Duodenal mucosa (tissue), 2 donors: Measurements from ENCODE around the gene TMEM250.

Experiments used
- H3K27ac ChIP-seq: one replicate; pipeline ENCODE4 v1.7.0; 2013; ENCODE audit warnings: low read depth, low read length
- H3K27me3 ChIP-seq, 2 donors: one replicate each; pipeline ENCODE4 v1.7.0; 2013; ENCODE audit warnings: low read length in 2 of 2, control low read depth in 1 of 2; ENCODE audit not compliant: insufficient read depth in 2 of 2, control insufficient read depth in 1 of 2
- H3K36me3 ChIP-seq, 2 donors: one replicate each; pipeline ENCODE4 v1.7.0; 2013; ENCODE audit warnings: low read length in 2 of 2, control low read depth in 1 of 2; ENCODE audit not compliant: insufficient read depth in 2 of 2, control insufficient read depth in 1 of 2
- H3K4me1 ChIP-seq, 2 donors: one replicate each; pipeline ENCODE4 v1.7.0; 2013; ENCODE audit warnings: low read length in 2 of 2, control low read depth in 1 of 2; ENCODE audit not compliant: insufficient read depth in 2 of 2, control insufficient read depth in 1 of 2
- H3K4me3 ChIP-seq, 2 donors: one replicate each; pipeline ENCODE4 v1.7.0; 2013; ENCODE audit warnings: low read length in 2 of 2, low read depth in 1 of 2
- H3K9ac ChIP-seq, 2 donors: one replicate each; pipeline ENCODE4 v1.7.0; 2013; ENCODE audit warnings: low read length in 2 of 2, low read depth in 1 of 2
- H3K9me3 ChIP-seq, 2 donors: one replicate each; pipeline ENCODE4 v1.7.0; 2013; ENCODE audit warnings: low read length in 2 of 2, control low read depth in 1 of 2; ENCODE audit not compliant: control insufficient read depth in 1 of 2

Gene TMEM250

DNA sequence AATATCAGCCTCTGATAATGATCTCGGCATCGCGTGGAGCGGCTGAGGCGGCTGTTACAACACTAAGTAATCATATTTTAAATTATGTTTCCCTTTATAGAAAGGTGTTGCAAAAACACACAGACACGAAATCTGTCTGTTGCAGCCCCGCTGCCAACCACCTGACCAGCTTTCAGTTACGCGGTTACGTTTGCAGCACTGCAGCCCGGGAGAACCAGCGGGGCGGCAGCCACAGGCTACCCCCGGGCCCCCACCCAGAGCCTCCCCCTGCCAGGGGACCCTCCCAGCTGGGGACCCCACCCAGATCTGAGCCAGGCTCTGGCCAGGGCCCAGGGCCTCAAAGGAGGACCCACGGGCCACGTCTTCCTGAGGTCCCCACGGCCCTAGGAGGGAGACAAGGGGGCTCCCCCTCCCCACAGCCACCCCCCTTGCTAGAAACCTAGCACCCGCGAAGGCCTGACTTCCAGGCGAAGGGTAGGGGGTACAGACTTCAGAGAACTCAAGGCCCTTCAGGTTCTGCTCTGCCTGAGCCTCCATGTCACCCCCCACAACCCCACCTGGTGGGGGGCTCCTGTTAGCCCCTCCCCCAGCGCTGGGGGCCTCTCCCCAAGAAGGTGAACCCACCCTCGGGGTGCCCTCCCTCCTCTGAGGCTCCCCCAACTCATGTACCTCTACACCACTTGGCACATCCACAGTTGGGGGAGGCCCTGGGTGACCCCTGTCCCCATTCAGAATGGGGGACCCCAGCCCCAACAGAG is 29.6 kb downstream of the TMEM250 start:
- no peak overlapping the region for H3K4me3 ChIP-seq
- no peak overlapping the region for H3K9ac ChIP-seq
- no peaks in the 10 kb centered on the region for H3K27me3 ChIP-seq

DNA sequence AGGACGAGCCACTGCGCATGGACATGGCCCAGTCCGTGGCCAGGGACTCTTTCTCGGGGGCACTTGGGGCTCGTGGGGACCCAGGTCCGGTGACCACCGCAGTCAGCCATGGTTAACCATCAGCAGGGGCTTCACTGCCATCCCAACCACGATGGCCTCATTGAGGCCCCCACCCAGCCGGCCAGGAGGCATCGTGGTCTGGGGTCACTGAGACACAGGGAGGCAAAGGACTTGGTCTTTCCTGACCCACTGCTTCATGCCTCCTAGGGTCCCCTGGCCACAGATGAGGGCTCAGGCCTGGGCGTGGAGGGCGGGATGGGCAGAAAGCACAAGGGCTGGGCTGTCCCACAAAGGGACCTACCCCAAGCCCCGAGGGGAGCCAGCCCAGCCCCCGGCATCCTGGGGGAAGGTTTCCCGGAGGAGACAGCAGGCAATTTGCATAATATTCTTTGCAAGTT is 30.2 kb downstream of the TMEM250 start:
- Histone ChIP-seq H3K9me3 (no peaks in the 10 kb centered on the region), H3K4me3 (no peak overlapping the region), H3K27ac (no peak overlapping the region), H3K9ac (no peak overlapping the region), H3K27me3 (no peaks in the 10 kb centered on the region), H3K4me1 (peaks cover 18 to 24% of the 10 kb centered on the region in 2 donors), H3K36me3 (peaks cover 4 to 8% of the 10 kb centered on the region in 2 donors)

More for the DNA sequence above, 29.6 kb downstream of the TMEM250 start:
- H3K27ac ChIP-seq = no peak overlapping the region
- H3K4me1 ChIP-seq = peaks cover 18 to 28% of the 10 kb centered on the region in 2 donors
- peaks cover 4 to 8% of the 10 kb centered on the region in 2 donors for H3K36me3 ChIP-seq
- no peaks in the 10 kb centered on the region for H3K9me3 ChIP-seq

DNA sequence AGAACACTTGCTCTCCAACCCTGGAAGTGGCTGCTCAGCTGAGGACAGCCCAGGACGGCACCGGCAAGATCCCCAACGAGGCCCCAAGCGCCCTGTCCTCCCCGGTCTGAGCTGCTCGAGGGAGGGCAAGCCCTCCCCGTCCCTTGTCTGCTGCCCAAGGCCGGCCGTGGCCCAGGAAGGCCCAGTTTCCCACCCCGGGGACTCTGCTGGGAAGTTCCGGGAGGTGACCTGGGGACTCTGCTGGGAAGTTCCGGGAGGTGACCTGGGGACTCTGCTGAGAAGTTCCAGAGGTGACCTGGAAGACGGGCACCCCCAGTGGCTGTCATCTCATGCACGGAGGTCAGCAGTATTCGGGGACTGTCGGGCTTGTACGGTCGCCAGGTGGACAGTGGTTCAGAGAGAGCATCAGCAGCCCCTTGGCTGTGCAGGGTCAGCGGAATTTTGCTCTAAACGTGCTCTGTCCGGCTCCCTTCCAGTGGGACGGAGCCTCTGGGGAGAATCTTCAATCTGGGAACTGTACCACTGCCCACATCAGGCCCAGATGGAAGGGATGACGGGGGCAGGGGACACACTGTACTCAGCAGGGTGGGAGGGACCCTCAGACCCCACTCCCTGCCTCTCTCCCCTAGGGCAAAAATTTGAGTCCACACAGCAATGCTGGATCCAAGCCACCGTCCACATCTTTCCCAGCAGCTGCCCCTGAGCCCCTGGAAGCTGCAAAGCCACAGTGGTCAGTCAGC is 30.8 kb downstream of the TMEM250 start:
- peaks cover 12 to 18% of the 10 kb centered on the region in 2 donors for H3K4me1 ChIP-seq
- no peaks in the 10 kb centered on the region for H3K27me3 ChIP-seq
- no peak overlapping the region for H3K4me3 ChIP-seq
- H3K27ac ChIP-seq = no peak overlapping the region
- no peaks in the 10 kb centered on the region for H3K9me3 ChIP-seq
- peaks cover 7 to 8% of the 10 kb centered on the region in 2 donors for H3K36me3 ChIP-seq
- no peak overlapping the region for H3K9ac ChIP-seq

DNA sequence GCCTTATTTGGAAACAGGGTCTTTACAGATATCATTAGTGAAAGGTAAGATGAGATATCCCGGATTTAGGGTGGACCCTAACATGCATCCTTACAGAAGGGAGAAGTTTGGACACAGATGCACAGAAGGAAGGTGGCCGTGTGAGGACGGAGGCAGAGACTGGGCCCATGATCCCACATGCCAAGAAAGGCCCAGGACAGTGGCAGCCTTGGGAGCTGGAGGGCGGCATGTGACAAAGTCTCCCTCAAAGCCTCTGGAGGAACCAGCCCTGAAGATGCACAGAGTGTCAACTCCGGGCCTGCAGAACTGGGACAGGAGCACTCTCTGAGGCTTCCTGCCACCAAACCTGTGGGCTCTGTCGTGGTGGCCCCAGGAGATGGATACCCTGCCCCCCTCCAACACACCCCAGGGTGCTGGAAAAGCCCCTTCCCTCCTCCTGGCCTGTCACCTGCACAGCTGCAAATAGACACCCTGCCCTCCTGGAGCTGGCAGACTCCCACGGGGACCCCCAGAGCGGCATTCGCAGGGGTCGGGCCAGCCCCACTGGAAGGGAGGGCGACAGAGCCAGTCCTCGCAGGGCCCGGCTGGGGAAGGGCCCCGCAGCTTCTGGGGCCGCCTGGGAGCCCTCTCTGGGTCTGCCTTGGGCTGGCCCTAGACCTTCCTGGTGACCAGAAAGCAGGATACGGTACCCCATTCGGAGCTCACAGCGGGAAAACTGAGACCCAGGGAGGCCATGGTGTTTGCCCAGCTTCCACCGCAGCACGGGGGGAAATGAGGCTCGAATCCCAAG is 31.5 kb downstream of the TMEM250 start:
- Histone ChIP-seq H3K9ac (no peak overlapping the region), H3K4me1 (peaks cover 4 to 13% of the 10 kb centered on the region in 2 donors), H3K4me3 (no peak overlapping the region), H3K36me3 (peaks cover 1 to 11% of the 10 kb centered on the region in 2 donors), H3K9me3 (no peaks in the 10 kb centered on the region), H3K27ac (no peak overlapping the region), H3K27me3 (no peaks in the 10 kb centered on the region)

DNA sequence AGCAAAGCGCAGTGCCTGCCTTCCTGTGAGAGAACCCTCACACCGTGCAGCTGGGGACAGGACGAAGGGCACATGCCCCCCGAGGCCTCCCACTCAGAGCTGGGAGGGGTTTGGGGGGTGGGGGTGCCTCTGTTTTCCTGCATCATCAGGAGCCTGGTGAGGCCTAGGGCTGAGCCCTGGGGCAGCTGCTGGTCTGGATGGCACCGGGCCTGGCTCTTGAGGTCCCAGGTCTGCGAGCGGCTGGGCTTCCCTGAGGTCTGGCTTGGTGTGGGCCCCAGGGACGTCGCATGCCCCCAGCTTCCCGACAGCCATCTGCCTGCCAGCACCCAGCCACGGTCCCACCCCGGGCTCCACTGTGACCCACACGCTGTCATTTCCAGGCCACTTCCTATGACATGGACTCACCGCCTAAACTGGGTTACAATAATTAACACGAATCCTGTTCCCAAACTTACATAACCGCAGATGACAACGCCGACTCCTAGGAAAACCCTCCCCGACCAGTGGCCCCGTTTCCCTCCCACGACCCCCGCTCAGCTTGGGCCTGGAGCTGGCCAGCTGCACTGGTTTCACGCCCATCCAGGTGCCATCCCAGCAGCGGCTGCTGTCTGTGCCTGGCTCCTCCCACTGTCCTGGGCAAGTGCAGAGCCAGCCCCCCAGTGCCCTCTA is 32.3 kb downstream of the TMEM250 start:
- Histone ChIP-seq H3K9me3 (no peaks in the 10 kb centered on the region), H3K9ac (no peak overlapping the region), H3K27ac (no peak overlapping the region), H3K36me3 (peaks cover 0 to 11% of the 10 kb centered on the region in 2 donors), H3K27me3 (no peaks in the 10 kb centered on the region), H3K4me3 (no peak overlapping the region), H3K4me1 (peaks cover 2 to 13% of the 10 kb centered on the region in 2 donors)

DNA sequence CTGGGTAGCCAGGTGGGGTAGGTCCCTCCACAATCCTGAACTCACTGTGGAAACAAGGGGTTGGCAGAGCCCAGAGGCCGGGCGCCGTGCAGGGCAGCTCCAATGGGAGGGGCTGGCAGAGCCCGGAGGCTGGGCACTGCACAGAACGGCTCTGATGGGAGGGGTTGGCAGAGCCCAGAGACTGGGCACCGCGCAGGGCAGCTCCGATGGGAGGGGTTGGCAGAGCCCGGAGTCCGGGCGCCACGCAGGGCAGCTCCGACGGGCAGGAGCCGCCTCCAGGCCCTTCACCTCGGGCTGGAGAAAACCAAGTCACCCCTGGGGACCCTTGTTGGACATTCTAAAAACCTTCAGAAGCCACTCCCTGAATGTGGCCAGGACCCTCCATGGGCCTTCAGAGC is 32.9 kb downstream of the TMEM250 start:
- no peak overlapping the region for H3K9ac ChIP-seq

DNA sequence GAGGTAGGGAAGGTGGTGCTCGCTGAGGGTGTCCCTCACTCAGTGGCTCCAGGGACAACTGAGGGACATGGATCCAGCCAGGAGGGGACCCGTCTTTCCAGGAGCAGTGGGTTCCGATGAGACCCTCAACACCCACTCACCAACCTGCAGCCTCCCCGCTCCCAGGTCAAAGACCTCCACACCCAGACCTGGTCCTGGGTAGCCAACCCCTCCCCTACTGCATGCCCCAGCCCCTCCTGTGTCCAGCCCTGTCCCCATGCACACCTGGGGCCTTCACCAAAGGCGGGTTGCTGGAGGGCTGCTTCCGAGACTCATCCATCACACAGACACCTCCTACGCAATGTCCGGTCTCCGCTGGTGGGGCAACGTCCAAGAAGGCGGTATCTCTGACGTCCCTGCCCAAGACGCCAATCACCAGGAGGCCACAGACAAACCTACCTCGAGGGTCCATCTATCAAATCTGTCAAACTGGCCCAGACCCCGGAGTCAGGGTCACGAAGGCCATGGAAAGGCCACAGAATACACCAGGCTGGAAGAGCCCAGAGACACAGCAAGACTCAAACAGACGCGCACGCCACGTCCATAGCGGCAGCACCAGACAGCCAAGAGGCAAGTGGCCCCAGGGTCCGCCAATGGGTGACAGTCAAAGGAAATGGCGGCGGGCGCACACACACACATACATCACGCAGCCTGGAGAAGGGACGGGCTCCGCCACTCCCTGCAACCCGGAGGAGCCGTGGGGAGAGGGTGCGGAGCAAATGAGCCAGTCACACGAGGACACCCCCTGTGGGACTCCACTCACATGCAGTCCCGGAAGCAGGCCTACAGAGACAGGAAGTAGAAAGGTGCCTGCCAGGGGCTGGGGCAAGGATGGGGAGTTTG is 34.4 kb downstream of the TMEM250 start:
- Histone ChIP-seq H3K9ac (no peak overlapping the region), H3K36me3 (peaks cover 0 to 11% of the 10 kb centered on the region in 2 donors), H3K4me1 (peaks cover 5 to 17% of the 10 kb centered on the region in 2 donors), H3K9me3 (no peaks in the 10 kb centered on the region), H3K27ac (no peak overlapping the region), H3K27me3 (no peaks in the 10 kb centered on the region), H3K4me3 (no peak overlapping the region)

More for the DNA sequence above, 32.9 kb downstream of the TMEM250 start:
- H3K9me3 ChIP-seq = no peaks in the 10 kb centered on the region
- no peak overlapping the region for H3K27ac ChIP-seq
- H3K36me3 ChIP-seq = peaks cover 0 to 11% of the 10 kb centered on the region in 2 donors
- no peak overlapping the region for H3K4me3 ChIP-seq
- peaks cover 4 to 13% of the 10 kb centered on the region in 2 donors for H3K4me1 ChIP-seq
- H3K27me3 ChIP-seq = no peaks in the 10 kb centered on the region

DNA sequence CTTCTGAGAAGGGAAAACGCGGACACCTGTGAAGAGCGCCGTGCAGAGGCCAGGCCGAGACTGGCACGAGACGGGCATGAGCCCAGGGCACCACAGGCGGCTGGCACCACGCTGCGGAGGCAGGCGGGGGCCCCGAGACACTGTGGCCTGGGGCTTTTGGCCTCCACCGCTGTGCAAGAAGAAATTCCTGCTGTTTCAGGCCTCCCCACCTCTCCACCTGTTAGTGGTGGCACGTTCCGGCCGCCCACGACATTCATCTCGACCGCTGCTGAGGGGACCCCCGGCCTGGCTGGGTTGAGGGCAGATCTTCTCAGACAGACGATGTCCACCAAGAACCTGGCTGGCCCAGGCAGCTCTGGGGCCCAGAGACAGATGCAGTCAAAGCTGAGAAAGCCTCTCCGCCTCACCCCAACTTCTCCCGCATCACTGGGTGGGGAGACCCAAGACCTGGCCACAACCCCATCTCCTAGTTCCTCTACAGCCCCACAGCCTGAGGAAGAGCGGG is 35.1 kb downstream of the TMEM250 start:
- Histone ChIP-seq H3K9me3 (no peaks in the 10 kb centered on the region), H3K27me3 (no peaks in the 10 kb centered on the region), H3K36me3 (peaks cover 0 to 11% of the 10 kb centered on the region in 2 donors), H3K9ac (no peak overlapping the region), H3K4me3 (no peak overlapping the region), H3K27ac (no peak overlapping the region), H3K4me1 (peaks cover 8 to 14% of the 10 kb centered on the region in 2 donors)
